Caco-2 (cell line): ENCODE results near the gene B4GAT1. TPM values are rescaled to one million over a fixed set of nuclear protein-coding genes. Genes with fewer than 3 reads are reported as not detected.
A peak's percentile ranks its signal among the peaks of the same experiment; 100 is the strongest.

Source experiments
- BruUV-seq: library from RNA; stranded (reverse); fragments of 400-500 nt; replicated peaks from 2 replicates; lab custom pipeline; 2021; lab: Mats Ljungman, UMichigan
- CTCF ChIA-PET: fragments of 300-600 bp; sonication (Branson Sonifier 250); formaldehyde crosslinking; loops from one replicate; lab custom pipeline; 2022; ENCODE audit warnings: antibody characterized with exemption; lab: Charles Lee
- POLR2A ChIA-PET: fragments of 300-600 bp; sonication (Branson Sonifier 250); formaldehyde crosslinking; loops from one replicate; lab custom pipeline; 2022; ENCODE audit warnings: antibody characterized with exemption; lab: Charles Lee
- DNase-seq, 2 experiments: peaks; one replicate each; pipeline versions ENCODE4 v3.0.0 to v3.0.0-alpha.2; 2020 to 2022
- H3K27me3 ChIP-seq: replicated peaks from 2 replicates; pipeline ENCODE4 v1.6.0; 2011; ENCODE audit warnings: low read length; ENCODE audit not compliant: control insufficient read depth, insufficient read depth
- H3K36me3 ChIP-seq: 2 replicates; pipeline ENCODE4 v1.5.1; 2011; ENCODE audit warnings: low read length; ENCODE audit not compliant: control insufficient read depth, insufficient read depth
- H3K4me1 ChIP-seq: fragments of 250-450 bp; sonication (Bioruptor Pico); 2 replicates; pipeline ENCODE4 v1.5.1; 2020; ENCODE audit warnings: mild to moderate bottlenecking
- H3K4me3 ChIP-seq: 2 replicates; pipeline ENCODE4 v1.5.1; 2011; ENCODE audit warnings: low read depth, mild to moderate bottlenecking, control low read depth, low read length
- H3K9me3 ChIP-seq: fragments of 250-450 bp; sonication (Bioruptor Pico); 2 replicates; pipeline ENCODE4 v1.5.1; 2020; ENCODE audit warnings: mild to moderate bottlenecking, moderate library complexity
- H3K27ac Mint-ChIP-seq: one replicate; pipeline ENCODE4 v1.8.0; 2022; ENCODE audit warnings: mixed read lengths; ENCODE audit not compliant: unreplicated experiment
- H3K27me3 Mint-ChIP-seq: one replicate; pipeline ENCODE4 v1.8.0; 2022; ENCODE audit warnings: mixed read lengths; ENCODE audit not compliant: insufficient read depth, unreplicated experiment
- H3K36me3 Mint-ChIP-seq: one replicate; pipeline ENCODE4 v1.8.0; 2022; ENCODE audit warnings: mild to moderate bottlenecking, mixed read lengths; ENCODE audit not compliant: insufficient read depth, unreplicated experiment
- H3K4me1 Mint-ChIP-seq: one replicate; pipeline ENCODE4 v1.8.0; 2022; ENCODE audit warnings: low read depth, mixed read lengths; ENCODE audit not compliant: unreplicated experiment
- H3K4me3 Mint-ChIP-seq: one replicate; pipeline ENCODE4 v1.8.0; 2022; ENCODE audit warnings: mild to moderate bottlenecking, moderate library complexity, mixed read lengths; ENCODE audit not compliant: unreplicated experiment
- H3K9me3 Mint-ChIP-seq: one replicate; pipeline ENCODE4 v1.8.0; 2022; ENCODE audit warnings: mixed read lengths; ENCODE audit not compliant: unreplicated experiment
- CTCF ChIP-seq, 2 experiments: fragments of 200-600 bp in 1 of 2; IDR thresholded peaks; 1 replicate in 1 of 2; 2 replicates in 1 of 2; pipeline versions ENCODE4 v1.5.1 to v1.8.0; 2011 to 2022; ENCODE audit warnings: antibody characterized with exemption in 1 of 2, control low read depth in 1 of 2, inconsistent platforms in 1 of 2, low read depth in 1 of 2, low read length in 1 of 2, mild to moderate bottlenecking in 1 of 2, moderate library complexity in 1 of 2; ENCODE audit not compliant: insufficient read depth in 1 of 2, severe bottlenecking in 1 of 2, unreplicated experiment in 1 of 2
- intact Hi-C: fragments of 100-400 bp; cut with micrococcal nuclease; formaldehyde crosslinking; loops from one replicate; pipeline ENCODE4 v1.10.0; 2022; ENCODE audit not compliant: unreplicated experiment
- total RNA-seq: library from RNA; stranded (reverse); gene quantifications from 2 replicates; pipeline ENCODE4 v1.2.3, GENCODE V29; 2022

Gene B4GAT1
- total RNA-seq, 1 experiment from 2014 or later, result 23.0 TPM

GRCh38 chr11:66329165-66329673, 18.2 kb downstream of the B4GAT1 start:
- POLR2A ChIA-PET, result interaction anchor here (1.2 kb wide), 1 partner anchor 17 kb away, joined by 3 read pairs; no protein-coding TSS in a partner anchor
- peaks cover 17% of the 10 kb centered on the region for H3K4me1 Mint-ChIP-seq

GRCh38 chr11:66328302-66329144, 18.9 kb downstream of the B4GAT1 start:
- Mint-ChIP-seq H3K4me3 (peak overlapping the region; percentile 32), H3K27ac (peak overlapping the region; percentile 15)

More at GRCh38 chr11:66329165-66329673, 18.2 kb downstream of the B4GAT1 start:
- Histone ChIP-seq H3K9me3 (no peaks in the 10 kb centered on the region), H3K36me3 (no peaks in the 10 kb centered on the region), H3K27me3 (no peaks in the 10 kb centered on the region), H3K4me1 (peaks cover 41% of the 10 kb centered on the region), H3K4me3 (no peak overlapping the region)
- BruUV-seq, result no TSS peak
- Mint-ChIP-seq H3K27ac (no peak overlapping the region), H3K9me3 (no peaks in the 10 kb centered on the region), H3K27me3 (no peaks in the 10 kb centered on the region), H3K4me3 (no peak overlapping the region), H3K36me3 (peaks cover 10% of the 10 kb centered on the region)
- no peak for TF ChIP-seq CTCF (IDR thresholded peaks at IDR 0.05; ENCODE audit: insufficient read depth in 1 of 2, low read depth in 1 of 2, low read length in 1 of 2, severe bottlenecking in 1 of 2, unreplicated experiment in 1 of 2)
- CTCF ChIA-PET, result interaction anchor here (0.7 to 3.0 kb wide), 3 partner anchors 11 to 147 kb away, joined by 4 to 34 read pairs (median 5); no protein-coding TSS in a partner anchor
- no peak for DNase-seq
- intact Hi-C loops, result loop anchor here (2.0 kb wide), 1 partner anchor 40 kb away; the partner anchor contains the start of gene YIF1A

More at GRCh38 chr11:66328302-66329144, 18.9 kb downstream of the B4GAT1 start:
- Histone ChIP-seq H3K4me1 (peaks cover 41% of the 10 kb centered on the region), H3K36me3 (no peaks in the 10 kb centered on the region), H3K27me3 (no peaks in the 10 kb centered on the region), H3K4me3 (no peak overlapping the region), H3K9me3 (no peaks in the 10 kb centered on the region)
- Mint-ChIP-seq H3K9me3 (no peaks in the 10 kb centered on the region), H3K36me3 (peaks cover 8% of the 10 kb centered on the region), H3K4me1 (peaks cover 17% of the 10 kb centered on the region), H3K27me3 (no peaks in the 10 kb centered on the region)
- intact Hi-C loops, result loop anchor here (1.0 to 2.0 kb wide), 3 partner anchors 8 to 40 kb away; partner anchors contain the start of genes RIN1 and YIF1A
- BruUV-seq, result no TSS peak
- DNase-seq, result peak; percentile 83 to 89
- ChIA-PET CTCF (interaction anchor here (0.7 to 3.0 kb wide), 3 partner anchors 10 to 148 kb away, joined by 4 to 34 read pairs (median 5); no protein-coding TSS in a partner anchor), POLR2A (interaction anchor here (1.2 kb wide), 1 partner anchor 16 kb away, joined by 3 read pairs; no protein-coding TSS in a partner anchor)
- TF ChIP-seq CTCF (IDR thresholded peaks at IDR 0.05; ENCODE audit: insufficient read depth in 1 of 2, low read depth in 1 of 2, low read length in 1 of 2, severe bottlenecking in 1 of 2, unreplicated experiment in 1 of 2), result peak; percentile 95 to 97
